ENCODE results near the gene PDE4D. TPM values are rescaled to one million over a fixed set of nuclear protein-coding genes. Genes with fewer than 3 reads are reported as not detected.
A peak's percentile ranks its signal among the peaks of the same experiment; 100 is the strongest.
"Not testable (repeated sequence)": the region's sequence is repeated elsewhere in the genome, so short reads cannot be mapped to it uniquely, and the experiment has no call there.

The PDE4D gene
- total RNA-seq, 1 experiment from 2014 or later: 62.6 TPM

DNA sequence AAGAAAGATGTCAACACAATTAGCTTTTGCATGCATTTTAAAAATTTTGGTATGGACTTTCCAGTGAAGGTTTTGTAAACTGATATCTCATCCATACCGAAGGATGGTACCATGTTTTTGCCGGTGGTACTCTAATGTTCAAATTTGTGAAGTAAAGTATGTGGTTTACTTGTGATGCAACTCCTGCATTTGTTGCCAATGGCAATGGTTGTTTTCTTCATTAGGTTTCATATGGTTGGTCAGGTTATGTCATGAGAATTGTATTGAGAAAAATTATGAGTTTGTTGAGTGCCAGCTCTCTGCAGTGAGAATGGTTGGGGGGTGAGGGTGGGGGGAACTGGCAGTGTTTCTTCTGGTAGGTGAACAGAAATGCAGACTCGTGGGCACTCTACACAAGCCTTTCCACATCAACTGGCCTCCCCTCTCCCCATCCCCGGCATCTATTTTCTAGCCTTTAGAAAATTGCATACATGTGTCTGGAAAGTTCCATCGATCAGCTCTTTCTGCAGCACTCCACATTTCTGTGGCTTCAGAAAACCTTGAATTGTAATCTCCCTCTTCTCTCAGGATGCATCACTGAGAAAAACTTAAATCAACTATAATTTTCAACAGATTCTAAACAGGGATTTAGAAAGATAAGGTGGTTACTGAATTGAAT is 107.7 kb downstream of the PDE4D start:
- in situ Hi-C loops (cut with HindIII; ENCODE audit: low pct_unique_long_range_greater_than_20kb, low sequenced_read_pairs): no loop called here
- DNase-seq (ENCODE audit: low read depth, low spot score): no peak

DNA sequence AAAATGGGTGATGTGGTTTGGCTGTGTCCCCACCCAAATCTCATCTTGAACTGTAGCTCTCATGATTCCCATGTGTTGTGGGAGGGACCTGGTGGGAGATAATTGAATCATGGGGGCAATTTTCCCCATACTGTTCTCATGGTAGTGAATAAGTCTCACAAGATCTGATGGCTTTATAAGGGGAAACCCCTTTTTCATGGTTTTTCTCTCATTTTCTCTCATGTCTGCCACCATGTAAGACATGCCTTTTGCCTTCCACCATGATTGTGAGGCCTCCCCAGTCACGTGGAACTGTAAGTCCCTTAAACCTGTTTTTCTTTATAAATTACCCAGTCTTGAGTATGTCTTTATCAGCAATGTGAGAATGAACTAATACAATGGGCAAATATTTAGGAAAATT is 108.8 kb downstream of the PDE4D start:
- DNase-seq (ENCODE audit: low read depth, low spot score); in situ Hi-C loops (cut with HindIII; ENCODE audit: low pct_unique_long_range_greater_than_20kb, low sequenced_read_pairs): not testable (repeated sequence)

DNA sequence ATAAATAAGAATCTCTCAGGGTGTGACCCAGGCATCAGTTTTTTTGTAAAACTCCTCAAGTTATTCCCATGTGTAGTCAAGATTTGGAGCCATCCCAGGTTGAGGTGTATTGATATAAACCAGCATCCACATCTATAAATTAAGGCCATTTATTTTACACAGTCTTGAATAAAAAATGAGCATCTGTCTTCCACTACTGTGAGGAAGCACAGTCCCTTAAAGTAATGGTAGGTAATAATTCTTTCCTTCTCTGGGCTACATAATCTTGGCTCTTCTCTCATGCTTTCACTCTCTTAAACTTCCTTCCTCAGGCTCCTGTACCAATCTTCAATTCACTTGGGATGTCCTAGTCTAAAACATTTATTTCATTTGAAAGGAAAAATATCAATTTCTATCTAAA is 110.3 kb downstream of the PDE4D start:
- DNase-seq (ENCODE audit: low read depth, low spot score): no peak
- in situ Hi-C loops (cut with HindIII; ENCODE audit: low pct_unique_long_range_greater_than_20kb, low sequenced_read_pairs): no loop called here

DNA sequence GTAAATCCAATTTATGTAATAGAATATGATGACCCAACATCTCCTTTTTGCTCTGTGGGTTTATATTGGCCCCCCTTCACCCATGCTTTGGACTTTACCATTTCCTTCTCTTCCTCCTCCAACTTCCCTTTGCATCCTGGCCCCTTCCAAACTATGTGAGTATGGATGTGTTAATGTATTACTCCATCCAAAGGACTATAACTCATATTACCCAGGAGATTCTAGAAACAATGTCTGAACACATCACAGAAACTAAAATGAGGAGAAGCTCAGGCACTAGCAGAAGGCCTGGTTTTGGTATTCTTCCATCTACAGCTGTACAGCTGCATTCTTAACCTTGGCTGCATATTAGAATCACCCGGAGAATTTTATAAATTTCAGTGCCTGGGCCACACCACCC is 110.7 kb downstream of the PDE4D start:
- in situ Hi-C loops (cut with HindIII; ENCODE audit: low pct_unique_long_range_greater_than_20kb, low sequenced_read_pairs): no loop called here
- no peak for DNase-seq (ENCODE audit: low read depth, low spot score)

DNA sequence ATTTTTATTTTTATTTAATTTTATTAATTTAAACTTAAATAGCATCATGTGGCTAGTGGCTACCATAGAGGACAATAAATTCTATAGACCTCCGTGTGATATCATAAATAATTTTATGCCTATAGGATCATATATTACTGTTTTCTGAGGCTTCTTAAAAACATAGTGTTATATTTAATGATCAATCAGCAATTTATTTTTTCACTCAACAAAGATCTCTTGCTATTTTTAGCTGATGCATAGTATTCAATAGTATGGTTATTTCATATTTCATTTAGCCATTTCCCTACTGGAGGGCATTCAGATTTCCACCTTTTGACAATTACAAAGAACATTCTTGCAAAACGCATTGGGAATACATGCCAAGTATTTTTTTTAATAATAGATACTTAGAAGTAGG is 114.1 kb downstream of the PDE4D start:
- in situ Hi-C loops (cut with HindIII; ENCODE audit: low pct_unique_long_range_greater_than_20kb, low sequenced_read_pairs): no loop called here
- DNase-seq (ENCODE audit: low read depth, low spot score): no peak

DNA sequence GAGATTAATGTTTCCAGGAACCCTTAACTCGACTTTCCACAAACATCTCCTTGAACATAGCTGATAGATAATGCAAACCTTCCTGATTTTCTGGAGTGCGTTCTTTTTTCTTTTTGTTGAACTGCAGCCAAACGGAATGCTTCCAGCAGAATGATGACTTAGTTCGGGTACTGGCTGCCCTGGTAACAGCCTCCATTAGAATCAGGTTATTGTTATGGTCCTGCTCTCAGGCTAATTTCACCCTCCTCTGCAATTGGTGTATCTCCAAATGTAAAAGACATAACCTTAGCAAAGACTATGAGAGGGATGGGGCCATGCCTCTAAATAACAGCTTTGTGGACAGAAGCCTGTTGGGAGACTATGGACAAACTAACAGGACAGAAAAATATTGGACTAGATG is 116.5 kb downstream of the PDE4D start:
- in situ Hi-C loops (cut with HindIII; ENCODE audit: low pct_unique_long_range_greater_than_20kb, low sequenced_read_pairs): no loop called here
- DNase-seq (ENCODE audit: low read depth, low spot score): no peak

DNA sequence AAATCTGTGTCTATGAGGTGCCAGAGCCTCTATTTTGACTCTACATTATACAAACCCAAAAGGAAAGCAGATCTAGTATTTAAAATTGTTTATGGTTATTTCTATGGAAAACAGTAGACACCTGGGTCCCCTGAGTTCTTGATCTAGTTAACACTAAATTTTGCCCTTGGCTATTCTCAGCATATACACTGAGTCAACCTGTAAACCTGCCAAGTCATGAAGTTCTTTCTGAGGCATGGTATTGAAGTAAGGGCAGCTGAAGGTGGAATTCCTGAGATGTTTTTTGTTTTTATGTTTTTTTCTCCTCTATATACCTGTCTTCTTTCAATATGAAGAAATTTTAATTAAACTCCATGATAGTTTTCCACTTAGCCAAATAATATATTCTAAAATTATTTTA is 120.2 kb downstream of the PDE4D start:
- in situ Hi-C loops (cut with HindIII; ENCODE audit: low pct_unique_long_range_greater_than_20kb, low sequenced_read_pairs): no loop called here
- no peak for DNase-seq (ENCODE audit: low read depth, low spot score)

DNA sequence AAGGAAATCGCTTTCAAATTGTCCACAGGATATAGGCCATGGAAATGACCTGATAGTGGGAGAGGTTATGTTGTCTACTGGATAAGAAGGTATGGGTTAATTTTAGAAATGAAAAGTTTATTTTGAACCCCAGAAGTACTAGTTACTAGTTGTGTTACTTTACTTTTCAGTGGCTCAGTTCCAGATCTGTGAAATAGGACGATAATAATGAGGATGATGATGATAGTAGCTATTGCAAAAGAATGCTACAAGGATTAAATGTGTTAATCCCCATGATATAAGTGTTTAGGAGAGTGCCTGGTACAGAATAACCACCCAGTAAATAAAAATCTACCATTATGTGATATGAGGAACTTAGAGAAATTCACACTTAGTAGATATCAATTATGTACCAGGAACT is 120.8 kb downstream of the PDE4D start:
- no peak for DNase-seq (ENCODE audit: low read depth, low spot score)
- in situ Hi-C loops (cut with HindIII; ENCODE audit: low pct_unique_long_range_greater_than_20kb, low sequenced_read_pairs): no loop called here

DNA sequence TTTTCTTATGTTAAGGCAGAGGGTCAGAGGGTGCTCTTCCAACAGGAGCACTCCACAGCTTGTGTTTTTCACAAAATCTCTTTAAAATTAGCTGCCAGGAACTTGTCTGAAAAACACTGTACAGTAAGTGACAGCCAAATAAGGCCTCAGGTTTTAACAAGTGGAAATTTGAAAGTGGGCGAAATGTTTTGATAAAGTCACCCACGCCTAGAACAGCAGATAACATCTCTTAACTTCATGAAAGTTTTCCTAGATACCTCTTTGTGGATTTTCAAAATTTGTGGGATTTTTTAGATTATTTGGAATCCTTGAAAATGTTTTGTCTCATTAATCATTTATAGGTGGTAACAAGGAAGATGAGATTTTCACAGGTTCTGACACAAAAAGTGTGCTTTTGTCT is 121.3 kb downstream of the PDE4D start:
- DNase-seq (ENCODE audit: low read depth, low spot score): no peak
- in situ Hi-C loops (cut with HindIII; ENCODE audit: low pct_unique_long_range_greater_than_20kb, low sequenced_read_pairs): no loop called here

DNA sequence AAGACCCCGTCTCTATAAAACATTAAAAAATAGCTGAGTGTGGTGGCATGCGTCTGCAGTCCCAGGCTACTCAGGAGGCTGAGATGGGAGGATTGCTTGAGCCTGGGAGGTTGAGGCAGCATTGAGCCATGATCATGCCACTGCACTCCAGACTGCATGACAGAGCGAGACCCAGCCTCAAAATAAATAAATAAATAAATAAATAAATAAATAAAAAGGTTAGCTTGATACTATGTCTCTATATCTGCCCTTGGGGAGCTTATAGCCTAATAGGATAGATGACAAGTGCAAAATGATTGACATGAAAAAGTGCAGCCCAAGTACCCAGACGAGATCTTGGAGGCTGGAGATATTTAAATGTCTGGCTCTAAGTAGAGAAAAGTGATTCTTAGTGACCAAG is 122.6 kb downstream of the PDE4D start:
- DNase-seq (ENCODE audit: low read depth, low spot score): no peak
- in situ Hi-C loops (cut with HindIII; ENCODE audit: low pct_unique_long_range_greater_than_20kb, low sequenced_read_pairs): no loop called here

DNA sequence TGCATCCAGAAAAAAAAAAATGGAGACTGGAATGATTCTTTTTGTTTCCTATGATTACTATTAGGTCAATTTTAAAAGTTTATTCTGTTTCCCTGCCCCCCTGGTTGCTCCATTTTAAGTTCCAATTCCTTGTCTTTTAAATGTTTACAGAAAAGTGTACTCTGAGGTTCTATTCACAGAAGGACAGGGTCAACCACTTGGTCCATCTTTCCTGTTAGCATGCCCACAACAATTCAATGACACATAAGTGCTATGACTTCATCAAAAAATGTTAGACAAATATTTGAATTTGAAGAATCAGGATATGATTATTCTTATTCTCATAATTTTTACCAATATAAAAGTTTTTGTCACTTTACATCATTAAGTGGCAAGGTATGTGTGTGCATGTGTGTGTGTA is 123.7 kb downstream of the PDE4D start:
- no peak for DNase-seq (ENCODE audit: low read depth, low spot score)
- in situ Hi-C loops (cut with HindIII; ENCODE audit: low pct_unique_long_range_greater_than_20kb, low sequenced_read_pairs): no loop called here

DNA sequence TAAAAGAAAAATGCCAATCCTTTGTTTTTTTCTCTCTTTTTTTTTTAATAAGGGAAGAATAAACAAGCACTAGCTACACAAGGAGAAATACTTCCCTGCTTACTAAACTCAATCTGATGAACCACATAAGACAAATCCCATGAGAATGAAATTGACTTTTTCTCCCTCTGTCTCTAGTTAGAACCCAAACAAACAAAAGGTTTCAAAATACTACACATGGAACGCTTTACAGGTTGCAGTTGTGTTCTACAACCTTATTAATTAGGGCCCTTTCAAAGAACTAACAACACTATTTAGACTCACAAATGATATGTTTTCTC is 124.5 kb downstream of the PDE4D start:
- in situ Hi-C loops (cut with HindIII; ENCODE audit: low pct_unique_long_range_greater_than_20kb, low sequenced_read_pairs): no loop called here
- DNase-seq (ENCODE audit: low read depth, low spot score): no peak

DNA sequence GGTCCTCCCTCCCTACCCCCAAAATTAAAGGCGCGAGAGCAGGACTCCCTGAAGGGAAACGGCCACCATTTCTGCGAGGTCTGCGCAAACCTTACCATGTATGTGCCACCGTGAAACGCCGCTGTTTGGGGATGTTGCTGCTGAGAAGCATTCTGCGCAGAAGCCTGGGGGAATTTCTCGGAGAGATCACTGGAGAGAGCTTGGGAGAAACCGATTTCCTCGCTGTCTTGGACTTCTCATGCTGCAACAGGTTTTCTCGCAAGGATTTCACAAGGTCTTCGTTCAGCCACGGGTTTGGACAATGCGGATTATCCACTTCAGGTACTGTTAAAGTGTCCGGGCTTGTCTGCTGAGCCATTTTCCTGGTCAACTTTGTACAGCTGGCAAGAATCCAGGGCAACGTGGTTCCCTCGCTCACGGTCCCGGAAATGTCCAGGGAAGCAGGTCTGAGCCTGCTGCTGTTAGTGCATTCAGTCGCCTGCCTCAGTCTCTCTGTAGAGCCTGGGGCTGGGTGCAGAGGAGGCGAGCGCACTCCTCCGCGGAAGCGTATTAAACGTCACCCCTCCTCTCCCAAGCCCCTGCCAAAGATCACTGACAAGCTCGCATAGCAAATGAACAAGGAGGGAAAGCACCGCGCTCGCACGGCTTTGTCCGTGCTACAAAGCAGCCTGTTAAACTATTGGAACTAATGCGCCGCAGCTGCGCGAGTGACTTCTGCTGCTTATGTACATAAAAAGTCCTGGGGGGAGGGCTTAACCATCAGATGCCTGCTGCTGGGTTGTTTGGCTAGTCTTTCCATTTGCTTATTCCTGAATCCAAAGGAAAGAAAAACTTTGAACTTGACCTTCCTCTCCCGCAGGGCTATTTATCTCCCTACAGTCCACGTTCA is 125.1 kb downstream of the PDE4D start:
- in situ Hi-C loops (cut with HindIII; ENCODE audit: low pct_unique_long_range_greater_than_20kb, low sequenced_read_pairs): no loop called here

DNA sequence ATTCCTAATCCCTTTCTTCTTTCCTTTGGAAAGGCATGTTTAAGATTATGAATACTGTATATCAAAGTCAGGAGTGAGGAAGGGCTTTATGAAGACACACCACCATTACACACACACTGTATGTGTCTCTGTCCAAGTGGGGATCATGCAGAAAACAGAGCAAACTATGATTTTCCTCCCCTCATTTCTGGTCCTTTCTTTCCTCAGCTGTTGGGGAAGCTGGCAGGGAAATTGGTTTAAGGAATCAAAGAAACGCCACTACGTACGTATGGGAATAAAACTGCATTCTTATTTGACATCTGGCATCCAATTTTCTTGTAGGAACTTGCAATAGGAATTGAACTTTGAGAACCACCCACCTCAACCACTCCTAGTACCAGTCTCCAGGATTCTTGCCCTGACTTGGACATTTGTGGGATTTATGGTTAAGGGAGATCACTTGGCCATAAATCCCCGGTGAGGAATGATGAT is 125.8 kb downstream of the PDE4D start:
- no peak for DNase-seq (ENCODE audit: low read depth, low spot score)
- in situ Hi-C loops (cut with HindIII; ENCODE audit: low pct_unique_long_range_greater_than_20kb, low sequenced_read_pairs): no loop called here

More for the DNA sequence above, 125.1 kb downstream of the PDE4D start:
- peak; percentile 89 for DNase-seq (ENCODE audit: low read depth, low spot score)

DNA sequence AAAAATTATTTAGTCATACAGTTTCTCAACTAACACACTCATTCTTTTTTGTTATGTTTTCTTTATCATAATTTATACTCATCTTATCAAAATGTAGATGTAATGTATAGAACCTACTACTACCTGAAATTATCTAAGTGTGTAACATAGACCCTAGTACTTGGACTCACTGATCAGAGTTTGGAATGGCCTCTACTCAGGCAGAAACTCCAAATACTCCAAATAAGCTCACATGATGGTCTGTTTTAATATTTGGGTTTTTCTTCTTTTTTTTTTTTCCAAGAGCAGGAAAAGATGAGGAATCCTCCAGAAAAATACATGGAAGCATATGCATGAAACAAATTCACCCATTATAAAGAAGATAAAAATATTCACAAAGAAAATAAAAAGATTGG is 126.3 kb downstream of the PDE4D start:
- DNase-seq (ENCODE audit: low read depth, low spot score): no peak
- in situ Hi-C loops (cut with HindIII; ENCODE audit: low pct_unique_long_range_greater_than_20kb, low sequenced_read_pairs): no loop called here

DNA sequence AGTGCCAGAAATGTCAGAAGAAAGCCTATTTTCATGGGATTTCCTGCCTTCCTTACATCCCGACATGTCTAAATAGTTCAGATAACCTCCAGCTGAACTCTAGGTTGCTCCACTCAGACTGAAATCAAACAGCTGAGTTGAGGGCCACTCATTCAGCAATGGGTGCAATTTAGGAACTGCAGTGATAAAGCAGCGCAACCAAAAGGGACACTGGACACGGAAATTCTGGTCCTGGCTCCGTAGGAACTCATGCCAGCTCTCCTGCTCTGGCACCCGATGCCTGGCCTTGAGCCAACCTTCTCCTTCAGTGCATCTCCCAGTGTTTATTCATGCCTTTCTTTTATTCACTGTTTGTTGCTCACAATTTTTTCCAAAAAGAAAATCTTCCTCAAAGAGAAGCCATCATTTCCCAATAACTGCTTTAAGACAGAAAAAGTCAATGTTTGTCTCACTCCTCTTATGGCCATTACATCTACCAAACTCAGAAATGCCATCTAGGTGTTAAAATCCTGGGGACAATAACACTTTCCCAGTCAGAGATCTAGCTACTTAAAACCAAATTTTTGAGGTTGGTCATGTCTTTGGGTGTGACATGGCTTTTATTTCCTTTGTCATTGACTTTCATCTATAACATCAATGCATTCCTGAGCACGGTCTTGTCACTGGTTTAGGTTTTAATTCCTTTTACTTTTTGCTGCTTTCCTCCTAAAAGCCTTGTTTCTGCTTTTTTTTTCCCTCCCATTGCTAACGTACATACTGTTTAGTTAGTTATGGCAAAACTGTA is 126.9 kb downstream of the PDE4D start:
- DNase-seq (ENCODE audit: low read depth, low spot score): peak; percentile 59
- in situ Hi-C loops (cut with HindIII; ENCODE audit: low pct_unique_long_range_greater_than_20kb, low sequenced_read_pairs): no loop called here

DNA sequence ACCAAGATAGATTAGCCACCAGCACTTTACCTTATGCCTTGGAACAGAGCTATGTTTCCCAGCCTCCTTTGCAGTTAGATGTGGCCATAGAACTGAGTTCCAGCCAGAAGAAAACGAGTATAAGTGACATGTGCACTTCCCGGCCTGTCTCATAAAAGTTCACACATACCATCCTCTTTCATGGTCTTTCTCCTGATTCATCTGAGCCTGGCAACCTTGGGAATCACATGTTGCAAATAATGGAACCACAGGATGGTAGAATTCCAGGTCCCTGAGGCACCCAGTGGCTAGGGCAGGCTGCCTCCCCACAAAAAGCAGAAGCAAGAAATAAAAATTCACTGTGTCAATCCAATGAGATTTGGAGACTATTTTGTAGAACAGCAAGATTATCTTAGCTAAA is 128.1 kb downstream of the PDE4D start:
- peak; percentile 60 for DNase-seq (ENCODE audit: low read depth, low spot score)
- in situ Hi-C loops (cut with HindIII; ENCODE audit: low pct_unique_long_range_greater_than_20kb, low sequenced_read_pairs): no loop called here

DNA sequence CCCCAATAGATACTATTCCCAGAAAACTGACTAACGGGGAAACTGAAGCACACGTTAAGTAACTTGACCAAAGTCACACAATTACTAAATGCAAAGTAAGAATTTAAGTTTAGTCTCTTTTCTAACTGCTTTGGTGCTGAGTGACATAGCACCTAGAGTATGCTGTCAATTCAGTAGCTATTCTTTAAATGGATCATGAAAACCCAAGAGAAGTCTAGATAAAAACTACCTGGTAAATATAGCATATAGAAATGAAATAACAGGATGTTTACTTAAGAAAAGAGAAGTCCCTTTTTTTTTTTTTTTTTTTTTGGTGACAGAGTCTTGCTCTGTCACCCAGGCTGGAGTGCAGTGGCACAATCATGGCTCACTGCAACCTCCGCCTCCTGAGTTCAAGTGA is 129.2 kb downstream of the PDE4D start:
- no peak for DNase-seq (ENCODE audit: low read depth, low spot score)
- in situ Hi-C loops (cut with HindIII; ENCODE audit: low pct_unique_long_range_greater_than_20kb, low sequenced_read_pairs): no loop called here

Measured in SK-MEL-5 (cell line).